GM19099 (cell line): Measurements from ENCODE around the gene DAZAP2.

Source experiments
- POLR2A ChIP-seq: IDR thresholded peaks from 3 replicates; pipeline ENCODE4 v1.6.1; 2011; ENCODE audit warnings: low read depth; ENCODE audit not compliant: insufficient read length; ENCODE audit errors: extremely low read depth

DAZAP2 gene

GRCh38 chr12:51208016-51208660, 30.5 kb upstream of the DAZAP2 start:
- no peak for TF ChIP-seq POLR2A

- no peak for TF ChIP-seq POLR2A
These were observed 29.4 kb upstream of the DAZAP2 start for GRCh38 chr12:51209259-51209658.

GRCh38 chr12:51210690-51211395, 27.8 kb upstream of the DAZAP2 start:
- no peak for TF ChIP-seq POLR2A

GRCh38 chr12:51214895-51215294, 23.7 kb upstream of the DAZAP2 start:
- no peak for TF ChIP-seq POLR2A

- TF ChIP-seq POLR2A: no peak
These were observed 22.0 kb upstream of the DAZAP2 start for GRCh38 chr12:51216642-51217041.

- peak; percentile 50 for TF ChIP-seq POLR2A
These were observed 21.3 kb upstream of the DAZAP2 start for GRCh38 chr12:51217133-51217967.

GRCh38 chr12:51217968-51218606, 20.5 kb upstream of the DAZAP2 start, which contains the start of gene POU6F1:
POU6F1 (minus strand) TSS chr12:51218062; CDS start chr12:51206836, 11,226 bp downstream.
- TF ChIP-seq POLR2A: peak; percentile 47

- no peak for TF ChIP-seq POLR2A
These were observed 19.9 kb upstream of the DAZAP2 start for GRCh38 chr12:51218607-51219161.

- TF ChIP-seq POLR2A: no peak
These were observed 19.3 kb upstream of the DAZAP2 start for GRCh38 chr12:51219322-51219721.

GRCh38 chr12:51222461-51222860, 16.2 kb upstream of the DAZAP2 start:
- TF ChIP-seq POLR2A: no peak

GRCh38 chr12:51224625-51225024, 14.0 kb upstream of the DAZAP2 start:
- TF ChIP-seq POLR2A: no peak

GRCh38 chr12:51225234-51225633, 13.4 kb upstream of the DAZAP2 start:
- TF ChIP-seq POLR2A: no peak

- TF ChIP-seq POLR2A: no peak
These were observed 12.9 kb upstream of the DAZAP2 start for GRCh38 chr12:51225771-51226170.

- no peak for TF ChIP-seq POLR2A
These were observed 10.7 kb upstream of the DAZAP2 start for GRCh38 chr12:51227962-51228361.
